ENCODE data around the gene TNIP2.

The TNIP2 gene

GRCh38 chr4:2735869-2736268, 20.3 kb downstream of the TNIP2 start:
- ChIA-PET POLR2A (no interaction called here), CTCF (interaction anchor here (1.2 to 1.6 kb wide), 2 partner anchors 10 to 28 kb away, joined by 3 to 5 read pairs; no protein-coding TSS in a partner anchor)
- TF ChIP-seq, protein P1, sequence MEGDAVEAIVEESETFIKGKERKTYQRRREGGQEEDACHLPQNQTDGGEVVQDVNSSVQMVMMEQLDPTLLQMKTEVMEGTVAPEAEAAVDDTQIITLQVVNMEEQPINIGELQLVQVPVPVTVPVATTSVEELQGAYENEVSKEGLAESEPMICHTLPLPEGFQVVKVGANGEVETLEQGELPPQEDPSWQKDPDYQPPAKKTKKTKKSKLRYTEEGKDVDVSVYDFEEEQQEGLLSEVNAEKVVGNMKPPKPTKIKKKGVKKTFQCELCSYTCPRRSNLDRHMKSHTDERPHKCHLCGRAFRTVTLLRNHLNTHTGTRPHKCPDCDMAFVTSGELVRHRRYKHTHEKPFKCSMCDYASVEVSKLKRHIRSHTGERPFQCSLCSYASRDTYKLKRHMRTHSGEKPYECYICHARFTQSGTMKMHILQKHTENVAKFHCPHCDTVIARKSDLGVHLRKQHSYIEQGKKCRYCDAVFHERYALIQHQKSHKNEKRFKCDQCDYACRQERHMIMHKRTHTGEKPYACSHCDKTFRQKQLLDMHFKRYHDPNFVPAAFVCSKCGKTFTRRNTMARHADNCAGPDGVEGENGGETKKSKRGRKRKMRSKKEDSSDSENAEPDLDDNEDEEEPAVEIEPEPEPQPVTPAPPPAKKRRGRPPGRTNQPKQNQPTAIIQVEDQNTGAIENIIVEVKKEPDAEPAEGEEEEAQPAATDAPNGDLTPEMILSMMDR (IDR thresholded peaks at IDR 0.05; ENCODE audit: insufficient read depth, low read length, missing control alignments): no peak
- H3K4me3 ChIP-seq (ENCODE audit: low read depth, low read length): no peak overlapping the region
- DNase-seq (ENCODE audit: low read depth, low spot score): no peak

DNA sequence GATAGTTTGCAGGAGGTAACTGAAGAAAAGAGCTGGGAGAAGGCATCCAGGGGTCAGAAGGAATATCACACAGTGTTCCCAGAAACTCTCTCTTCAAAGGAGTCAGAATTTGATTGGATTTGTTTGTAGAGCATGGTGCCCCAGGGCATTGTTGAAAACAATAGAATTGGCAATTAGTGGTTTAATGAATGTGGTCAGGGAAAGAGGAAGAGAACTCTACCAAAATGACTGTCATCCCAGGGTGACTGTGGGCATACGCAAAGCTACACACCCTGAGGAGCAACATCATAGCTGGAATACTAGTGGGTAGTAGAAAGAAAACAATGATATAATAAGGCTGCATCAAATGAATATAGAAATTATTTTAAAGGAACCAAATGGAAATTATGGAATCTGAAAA, 21.5 kb downstream of the TNIP2 start:
- TF ChIP-seq, protein P1 (IDR thresholded peaks at IDR 0.05; ENCODE audit: insufficient read depth, low read length, missing control alignments): no peak
- ChIA-PET POLR2A (no interaction called here), CTCF (interaction anchor here (1.6 kb wide), 1 partner anchor 29 kb away, joined by 5 read pairs; no protein-coding TSS in a partner anchor)
- H3K4me3 ChIP-seq (ENCODE audit: low read depth, low read length): no peak overlapping the region
- no peak for DNase-seq (ENCODE audit: low read depth, low spot score)

GRCh38 chr4:2733844-2734574, 22.1 kb downstream of the TNIP2 start:
- ChIA-PET CTCF (no interaction called here), POLR2A (no interaction called here)
- TF ChIP-seq, protein P1 (IDR thresholded peaks at IDR 0.05; ENCODE audit: insufficient read depth, low read length, missing control alignments): no peak
- DNase-seq (ENCODE audit: low read depth, low spot score): no peak
- H3K4me3 ChIP-seq (ENCODE audit: low read depth, low read length): no peak overlapping the region

DNA sequence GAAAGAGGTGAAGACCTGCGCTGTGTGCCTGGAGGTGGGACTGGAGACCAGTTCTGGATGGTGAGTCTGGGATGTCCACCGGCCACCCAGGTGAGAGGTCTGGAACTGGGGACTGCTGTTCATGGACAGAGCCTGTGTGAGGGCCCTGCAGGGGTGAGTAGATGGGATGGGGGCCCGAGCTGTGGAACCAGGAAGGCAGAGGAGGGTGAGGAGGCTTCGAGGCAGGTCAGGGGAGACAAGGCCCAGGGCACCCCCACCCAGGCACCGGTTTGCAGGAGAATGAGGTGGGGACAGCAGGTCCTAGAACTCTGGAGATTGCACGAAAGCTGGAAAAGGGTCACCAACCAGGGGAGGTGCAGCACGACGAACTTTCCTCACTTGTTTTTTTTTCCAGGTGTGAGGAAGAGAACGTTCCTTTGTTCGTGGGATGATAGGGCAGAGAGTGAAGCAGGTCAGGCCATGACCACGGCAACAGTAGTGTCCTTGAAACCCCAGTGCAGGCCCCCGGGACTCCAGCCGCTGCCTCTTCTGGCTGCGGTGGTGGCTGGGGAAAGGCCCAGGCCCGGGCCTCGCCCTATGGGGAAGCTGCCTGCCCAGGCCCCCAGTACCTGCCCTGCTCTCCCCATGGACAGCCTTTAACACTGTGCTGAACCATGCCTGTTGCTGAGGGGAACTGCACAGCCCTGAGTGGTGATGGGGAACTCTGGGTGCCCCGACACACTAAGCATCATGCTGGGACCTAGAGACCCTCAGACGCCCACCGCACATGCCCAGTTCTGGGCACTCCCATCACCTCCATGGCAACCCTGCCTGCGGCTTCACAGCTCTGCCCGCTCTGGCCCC, 22.9 kb downstream of the TNIP2 start:
- POLR2A ChIA-PET: no interaction called here
- TF ChIP-seq, protein P1 (IDR thresholded peaks at IDR 0.05; ENCODE audit: insufficient read depth, low read length, missing control alignments): no peak
- no peak overlapping the region for H3K4me3 ChIP-seq (ENCODE audit: low read depth, low read length)
- CTCF ChIA-PET: no interaction called here
- DNase-seq (ENCODE audit: low read depth, low spot score): no peak

- TF ChIP-seq, protein P1 (IDR thresholded peaks at IDR 0.05; ENCODE audit: insufficient read depth, low read length, missing control alignments): no peak
- no peak overlapping the region for H3K4me3 ChIP-seq (ENCODE audit: low read depth, low read length)
- ChIA-PET POLR2A (no interaction called here), CTCF (no interaction called here)
- DNase-seq (ENCODE audit: low read depth, low spot score): no peak
These were observed 23.6 kb downstream of the TNIP2 start for GRCh38 chr4:2732526-2732925.

DNA sequence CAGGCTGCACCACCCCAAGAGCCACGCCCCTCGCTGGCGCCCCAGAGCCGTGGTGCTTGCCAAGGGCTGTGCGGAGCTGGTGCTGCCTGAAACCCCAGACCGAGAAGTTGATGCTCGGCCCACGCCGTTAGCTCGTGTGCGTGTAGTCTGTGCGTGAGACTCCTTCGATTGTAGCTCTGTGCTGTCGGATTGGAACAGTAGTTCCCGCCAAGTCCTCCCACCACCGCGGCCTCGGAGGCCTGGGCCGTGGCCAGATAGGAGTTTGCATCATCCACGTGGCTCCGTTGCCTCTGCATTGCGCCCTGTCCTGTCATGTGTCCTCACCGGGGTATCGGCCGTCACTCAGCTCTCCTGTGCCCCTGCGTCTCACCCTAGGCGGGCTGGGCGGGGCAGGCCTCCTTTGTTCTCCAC, 24.2 kb downstream of the TNIP2 start:
- no peak for DNase-seq (ENCODE audit: low read depth, low spot score)
- CTCF ChIA-PET: no interaction called here
- TF ChIP-seq, protein P1 (IDR thresholded peaks at IDR 0.05; ENCODE audit: insufficient read depth, low read length, missing control alignments): no peak
- POLR2A ChIA-PET: no interaction called here
- no peak overlapping the region for H3K4me3 ChIP-seq (ENCODE audit: low read depth, low read length)
